ENCODE measurements around the gene SRSF9.

DNA sequence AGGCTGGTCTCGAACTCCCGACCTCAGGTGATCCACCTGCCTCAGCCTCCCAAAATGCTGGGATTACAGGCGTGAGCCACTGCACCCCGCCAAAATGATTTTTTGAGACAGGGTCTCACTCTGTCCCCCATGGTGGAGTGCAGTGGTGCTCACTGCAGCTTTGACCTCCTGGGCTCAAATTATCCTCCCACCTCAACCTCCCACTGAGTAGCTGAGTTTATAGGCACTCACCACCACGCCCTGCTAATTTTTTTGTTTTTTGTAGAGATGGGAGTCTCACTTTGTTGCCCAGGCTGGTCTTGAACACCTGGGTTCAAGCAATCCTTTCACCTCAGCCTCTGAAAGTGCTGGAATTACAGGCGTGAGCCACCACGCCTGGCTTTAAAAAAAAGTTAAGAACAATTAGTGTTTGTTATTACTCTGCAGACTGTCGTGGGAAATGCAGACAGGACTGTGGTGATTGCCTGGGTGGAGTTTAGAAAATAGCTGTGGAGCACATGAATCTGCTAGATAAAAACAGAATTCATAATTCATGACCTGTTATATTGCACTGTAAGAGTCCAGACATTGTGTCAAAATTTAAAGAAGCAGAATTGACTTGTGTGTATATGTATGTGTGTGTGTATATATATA, 40.8 kb downstream of the SRSF9 start:
- TF ChIP-seq, protein P1, sequence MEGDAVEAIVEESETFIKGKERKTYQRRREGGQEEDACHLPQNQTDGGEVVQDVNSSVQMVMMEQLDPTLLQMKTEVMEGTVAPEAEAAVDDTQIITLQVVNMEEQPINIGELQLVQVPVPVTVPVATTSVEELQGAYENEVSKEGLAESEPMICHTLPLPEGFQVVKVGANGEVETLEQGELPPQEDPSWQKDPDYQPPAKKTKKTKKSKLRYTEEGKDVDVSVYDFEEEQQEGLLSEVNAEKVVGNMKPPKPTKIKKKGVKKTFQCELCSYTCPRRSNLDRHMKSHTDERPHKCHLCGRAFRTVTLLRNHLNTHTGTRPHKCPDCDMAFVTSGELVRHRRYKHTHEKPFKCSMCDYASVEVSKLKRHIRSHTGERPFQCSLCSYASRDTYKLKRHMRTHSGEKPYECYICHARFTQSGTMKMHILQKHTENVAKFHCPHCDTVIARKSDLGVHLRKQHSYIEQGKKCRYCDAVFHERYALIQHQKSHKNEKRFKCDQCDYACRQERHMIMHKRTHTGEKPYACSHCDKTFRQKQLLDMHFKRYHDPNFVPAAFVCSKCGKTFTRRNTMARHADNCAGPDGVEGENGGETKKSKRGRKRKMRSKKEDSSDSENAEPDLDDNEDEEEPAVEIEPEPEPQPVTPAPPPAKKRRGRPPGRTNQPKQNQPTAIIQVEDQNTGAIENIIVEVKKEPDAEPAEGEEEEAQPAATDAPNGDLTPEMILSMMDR (IDR thresholded peaks at IDR 0.05) = no peak
- TF ChIP-seq POLR2A (IDR thresholded peaks at IDR 0.05) = no peak

Data from lower leg skin (tissue), 3 donors.